HepG2 (cell line): Measurements from ENCODE around the gene TMEM108. TPM values are rescaled to one million over a fixed set of nuclear protein-coding genes. Genes with fewer than 3 reads are reported as not detected.

Source experiments
- ATAC-seq: fragments of 200-7000 bp; cut with Tn5 transposase; 3 replicates; pipeline ENCODE4 v1.9.1; 2020; ENCODE audit warnings: mild to moderate bottlenecking, moderate library complexity
- BruUV-seq: library from RNA; stranded (reverse); fragments of 400-500 nt; replicated peaks from 2 replicates; lab custom pipeline; 2021; lab: Mats Ljungman, UMichigan
- CTCF ChIA-PET: fragments of 300-600 bp; formaldehyde crosslinking; extraction: SDS; loops from one replicate; lab custom pipeline; 2021; ENCODE audit warnings: low total read pairs, inconsistent platforms, low intra/inter-chr PET ratio; lab: Yijun Ruan, JAX
- POLR2A ChIA-PET: fragments of 350-600 bp; sonication (Branson Sonifier 250); formaldehyde crosslinking; loops from one replicate; lab custom pipeline; 2020; ENCODE audit warnings: antibody characterized with exemption, inconsistent platforms; lab: Yijun Ruan, JAX
- DNase-seq: peaks from one replicate; pipeline ENCODE4 v3.0.0-alpha.2; 2015; ENCODE audit warnings: low spot score
- FAIRE-seq: peaks from 3 replicates; lab custom pipeline; 2011; peaks lifted over from hg19 to GRCh38; lab: Jason Lieb, UNC
- H2AFZ ChIP-seq: one replicate; pipeline ENCODE4 v1.6.1; 2011; ENCODE audit warnings: low read length, inconsistent platforms
- H3K27ac ChIP-seq: fragments of 300-600 bp; 3 replicates; pipeline ENCODE4 v1.8.0; 2011; ENCODE audit warnings: mixed run types, mild to moderate bottlenecking, mixed read lengths, low read length, inconsistent platforms; ENCODE audit not compliant: insufficient read depth; ENCODE audit errors: extremely low read length
- H3K27me3 ChIP-seq, 2 experiments: fragments of 200-600 bp in 1 of 2; 2 replicates in 1 of 2; 3 replicates in 1 of 2; pipeline versions ENCODE4 v1.6.0 to v1.8.0; 2011; ENCODE audit warnings: low read length in 2 of 2, mild to moderate bottlenecking in 2 of 2, moderate library complexity in 2 of 2, inconsistent platforms in 1 of 2; ENCODE audit not compliant: insufficient read depth in 2 of 2, control insufficient read depth in 1 of 2
- H3K36me3 ChIP-seq, 2 experiments: fragments of 200-600 bp in 1 of 2; replicated peaks in 1 of 2; 2 replicates in 1 of 2; 3 replicates in 1 of 2; pipeline versions ENCODE4 v1.5.1 to v1.8.0; 2011; ENCODE audit warnings: low read length in 2 of 2, inconsistent platforms in 1 of 2; ENCODE audit not compliant: insufficient read depth in 2 of 2, control insufficient read depth in 1 of 2
- H3K4me1 ChIP-seq: 2 replicates; pipeline ENCODE4 v1.5.1; 2012; ENCODE audit warnings: low read length, inconsistent platforms; ENCODE audit not compliant: insufficient read depth
- H3K4me2 ChIP-seq: 2 replicates; pipeline ENCODE4 v1.6.0; 2011; ENCODE audit warnings: low read depth, low read length, inconsistent platforms
- H3K4me3 ChIP-seq, 3 experiments: fragments of 200-600 bp in 1 of 3; sonication (generic), shearing (Covaris generic) in 1 of 3; replicated peaks in 1 of 3; 2 replicates each; pipeline ENCODE4 v1.5.1; 2011 to 2016; ENCODE audit warnings: low read length in 3 of 3, inconsistent platforms in 2 of 3, low read depth in 2 of 3, mild to moderate bottlenecking in 2 of 3, control low read depth in 1 of 3, mixed read lengths in 1 of 3; ENCODE audit not compliant: insufficient read depth in 1 of 3
- H3K79me2 ChIP-seq: one replicate; pipeline ENCODE4 v1.6.1; 2011; ENCODE audit warnings: low read length, inconsistent platforms; ENCODE audit not compliant: insufficient read depth
- H3K9ac ChIP-seq: 2 replicates; pipeline ENCODE4 v1.6.0; 2011; ENCODE audit warnings: mild to moderate bottlenecking, low read depth, low read length, inconsistent platforms; ENCODE audit not compliant: insufficient read depth
- H3K9me3 ChIP-seq: 2 replicates; pipeline ENCODE4 v1.5.1; 2012; ENCODE audit warnings: mild to moderate bottlenecking, low read length
- H4K20me1 ChIP-seq: 2 replicates; pipeline ENCODE4 v1.6.0; 2011; ENCODE audit warnings: inconsistent platforms, mild to moderate bottlenecking, low read length, moderate library complexity; ENCODE audit not compliant: insufficient read depth
- HDAC1 ChIP-seq: sonication (generic); formaldehyde crosslinking; IDR thresholded peaks from 2 replicates; pipeline ENCODE4 v1.5.1; 2020; ENCODE audit warnings: mild to moderate bottlenecking, missing genetic modification reagents
- NR3C1 ChIP-seq: sonication (generic); formaldehyde crosslinking; IDR thresholded peaks from 2 replicates; pipeline ENCODE4 v1.4.0; 2020; ENCODE audit warnings: missing genetic modification reagents
- PCBP1 ChIP-seq: fragments of 200-400 bp; formaldehyde crosslinking; IDR thresholded peaks from 2 replicates; pipeline ENCODE4 v1.6.1; 2017; ENCODE audit warnings: mild to moderate bottlenecking, low read depth, low read length, borderline replicate concordance
- SALL1 ChIP-seq: sonication (generic); formaldehyde crosslinking; IDR thresholded peaks from 2 replicates; pipeline ENCODE4 v1.8.0; 2022; ENCODE audit warnings: mild to moderate bottlenecking, missing genetic modification reagents
- ZFP37 ChIP-seq: sonication (generic); formaldehyde crosslinking; IDR thresholded peaks from 2 replicates; pipeline ENCODE4 v1.4.0; 2020; ENCODE audit warnings: missing genetic modification reagents, borderline replicate concordance
- ZNF292 ChIP-seq: sonication (generic); formaldehyde crosslinking; IDR thresholded peaks from 2 replicates; pipeline ENCODE4 v1.8.1; 2022; ENCODE audit warnings: mild to moderate bottlenecking, low read depth, missing genetic modification reagents, borderline replicate concordance
- WGBS: methylation state at CpG from one replicate; pipeline ENCODE4 v1.1.6; 2017; ENCODE audit warnings: low lambda C conversion rate; 5-methylcytosine and 5-hydroxymethylcytosine counted together
- in situ Hi-C: cut with HindIII; loops from 2 replicates; pipeline ENCODE4 v1.10.0; 2017; ENCODE audit warnings: low pct_unique_long_range_greater_than_20kb; ENCODE audit not compliant: extremely low pct_ligation_motif_present
- intact Hi-C: fragments of 100-400 bp; cut with micrococcal nuclease; formaldehyde crosslinking; loops from one replicate; pipeline ENCODE4 v1.10.0; 2022; ENCODE audit not compliant: unreplicated experiment
- polyA plus RNA-seq, 8 experiments: library from polyadenylated mRNA; depleted of rRNA in 3 of 8; stranded (reverse) in 7 of 8; unstranded in 1 of 8; fragments of >200 nt; fragmentation: Illumina TruSeq in 4 of 8; extraction: Trizol in 4 of 8; gene quantifications; 2 replicates each; pipeline versions ENCODE4 v1.2.1 to v1.2.3, GENCODE V29; 2011 to 2016; ENCODE audit warnings: low read depth in 4 of 8, missing spikeins in 1 of 8, mixed read lengths in 1 of 8; ENCODE audit not compliant: insufficient read depth in 1 of 8
- total RNA-seq, 5 experiments: library from RNA; depleted of rRNA; stranded (reverse); fragments of >200 nt; fragmentation: Illumina TruSeq; extraction: Trizol; gene quantifications; 2 replicates each; pipeline ENCODE4 v1.2.3, GENCODE V29; 2016; ENCODE audit warnings: low read depth in 1 of 5
- TF ChIP-seq, protein P1 (sequence below): sonication (generic); formaldehyde crosslinking; IDR thresholded peaks from 2 replicates; pipeline ENCODE4 v1.4.0; 2020; ENCODE audit warnings: missing genetic modification reagents, borderline replicate concordance
- TF ChIP-seq, protein P2 (sequence below): IDR thresholded peaks from 2 replicates; pipeline ENCODE4 v1.6.1; 2016; ENCODE audit warnings: low read depth
- TF ChIP-seq, protein P3 (sequence below): sonication (generic); IDR thresholded peaks from 2 replicates; pipeline ENCODE4 v1.6.1; 2016; ENCODE audit warnings: low read depth, borderline replicate concordance
- TF ChIP-seq, protein P4 (sequence below): sonication (generic); formaldehyde crosslinking; IDR thresholded peaks from 2 replicates; pipeline ENCODE4 v1.5.0; 2020; ENCODE audit warnings: mild to moderate bottlenecking, missing genetic modification reagents
- TF ChIP-seq, protein P5 (sequence below): sonication (generic); formaldehyde crosslinking; IDR thresholded peaks from 2 replicates; pipeline ENCODE4 v1.8.1; 2022; ENCODE audit warnings: low read depth, mild to moderate bottlenecking, missing genetic modification reagents

The TMEM108 gene
- total and polyA plus RNA-seq, 2 of the 13 experiments (the other 11 are each of a cell fraction or from before 2014, with no cell fraction given), result not detected

DNA sequence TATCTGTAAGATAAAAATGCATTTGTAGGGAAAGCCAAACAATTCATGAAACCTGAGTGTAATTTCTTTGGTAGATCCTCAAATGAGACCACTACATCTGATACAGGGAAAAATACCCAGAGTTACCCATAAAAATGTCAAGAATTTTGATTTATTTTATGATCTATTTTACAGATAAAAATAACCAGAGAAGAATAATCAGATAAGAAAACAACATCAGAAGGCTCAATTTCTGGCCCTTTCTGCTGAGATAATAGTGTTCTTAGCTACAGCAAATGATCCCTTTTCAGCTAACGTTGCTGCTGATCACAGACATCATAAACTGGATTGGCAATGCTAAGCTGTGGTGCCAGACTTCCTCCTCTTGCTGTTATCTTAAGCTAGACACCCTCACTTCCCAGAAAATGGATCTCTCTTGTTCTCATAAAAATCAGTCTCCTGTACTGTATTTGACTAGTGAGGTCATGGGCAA is 21.3 kb upstream of the TMEM108 start:
- Histone ChIP-seq H3K4me2 (no peak overlapping the region), H3K4me3 (no peak overlapping the region), H3K36me3 (no peaks in the 10 kb centered on the region), H3K4me1 (no peaks in the 10 kb centered on the region), H3K27ac (no peak overlapping the region), H4K20me1 (no peaks in the 10 kb centered on the region), H3K9me3 (no peaks in the 10 kb centered on the region; the same call in 1 of the 2 replicates), H3K79me2 (no peaks in the 10 kb centered on the region), H2AFZ (no peak overlapping the region), H3K9ac (no peak overlapping the region), H3K27me3 (peaks cover 0 to 2% of the 10 kb centered on the region in 2 experiments; a peak in 2 of 5 replicates)
- no TSS peak for BruUV-seq
- CTCF ChIA-PET, result no interaction called here
- in situ Hi-C loops, result no loop called here
- POLR2A ChIA-PET, result no interaction called here
- FAIRE-seq, result no peak
- no peak for DNase-seq
- ATAC-seq, result no peak
- 0% methylated on average over 1 of the region's 1 CpG for WGBS
- intact Hi-C loops, result no loop called here
- TF ChIP-seq, protein P1, sequence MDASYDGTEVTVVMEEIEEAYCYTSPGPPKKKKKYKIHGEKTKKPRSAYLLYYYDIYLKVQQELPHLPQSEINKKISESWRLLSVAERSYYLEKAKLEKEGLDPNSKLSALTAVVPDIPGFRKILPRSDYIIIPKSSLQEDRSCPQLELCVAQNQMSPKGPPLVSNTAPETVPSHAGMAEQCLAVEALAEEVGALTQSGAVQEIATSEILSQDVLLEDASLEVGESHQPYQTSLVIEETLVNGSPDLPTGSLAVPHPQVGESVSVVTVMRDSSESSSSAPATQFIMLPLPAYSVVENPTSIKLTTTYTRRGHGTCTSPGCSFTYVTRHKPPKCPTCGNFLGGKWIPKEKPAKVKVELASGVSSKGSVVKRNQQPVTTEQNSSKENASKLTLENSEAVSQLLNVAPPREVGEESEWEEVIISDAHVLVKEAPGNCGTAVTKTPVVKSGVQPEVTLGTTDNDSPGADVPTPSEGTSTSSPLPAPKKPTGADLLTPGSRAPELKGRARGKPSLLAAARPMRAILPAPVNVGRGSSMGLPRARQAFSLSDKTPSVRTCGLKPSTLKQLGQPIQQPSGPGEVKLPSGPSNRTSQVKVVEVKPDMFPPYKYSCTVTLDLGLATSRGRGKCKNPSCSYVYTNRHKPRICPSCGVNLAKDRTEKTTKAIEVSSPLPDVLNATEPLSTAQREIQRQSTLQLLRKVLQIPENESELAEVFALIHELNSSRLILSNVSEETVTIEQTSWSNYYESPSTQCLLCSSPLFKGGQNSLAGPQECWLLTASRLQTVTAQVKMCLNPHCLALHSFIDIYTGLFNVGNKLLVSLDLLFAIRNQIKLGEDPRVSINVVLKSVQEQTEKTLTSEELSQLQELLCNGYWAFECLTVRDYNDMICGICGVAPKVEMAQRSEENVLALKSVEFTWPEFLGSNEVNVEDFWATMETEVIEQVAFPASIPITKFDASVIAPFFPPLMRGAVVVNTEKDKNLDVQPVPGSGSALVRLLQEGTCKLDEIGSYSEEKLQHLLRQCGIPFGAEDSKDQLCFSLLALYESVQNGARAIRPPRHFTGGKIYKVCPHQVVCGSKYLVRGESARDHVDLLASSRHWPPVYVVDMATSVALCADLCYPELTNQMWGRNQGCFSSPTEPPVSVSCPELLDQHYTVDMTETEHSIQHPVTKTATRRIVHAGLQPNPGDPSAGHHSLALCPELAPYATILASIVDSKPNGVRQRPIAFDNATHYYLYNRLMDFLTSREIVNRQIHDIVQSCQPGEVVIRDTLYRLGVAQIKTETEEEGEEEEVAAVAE (CRISPR knock-in tag), result no peak
- TF ChIP-seq HDAC1 (CRISPR knock-in tag) (no peak), ZNF292 (CRISPR knock-in tag) (no peak), NR3C1 (CRISPR knock-in tag) (no peak), PCBP1 (no peak), ZFP37 (no peak), SALL1 (no peak)
- TF ChIP-seq, protein P2, sequence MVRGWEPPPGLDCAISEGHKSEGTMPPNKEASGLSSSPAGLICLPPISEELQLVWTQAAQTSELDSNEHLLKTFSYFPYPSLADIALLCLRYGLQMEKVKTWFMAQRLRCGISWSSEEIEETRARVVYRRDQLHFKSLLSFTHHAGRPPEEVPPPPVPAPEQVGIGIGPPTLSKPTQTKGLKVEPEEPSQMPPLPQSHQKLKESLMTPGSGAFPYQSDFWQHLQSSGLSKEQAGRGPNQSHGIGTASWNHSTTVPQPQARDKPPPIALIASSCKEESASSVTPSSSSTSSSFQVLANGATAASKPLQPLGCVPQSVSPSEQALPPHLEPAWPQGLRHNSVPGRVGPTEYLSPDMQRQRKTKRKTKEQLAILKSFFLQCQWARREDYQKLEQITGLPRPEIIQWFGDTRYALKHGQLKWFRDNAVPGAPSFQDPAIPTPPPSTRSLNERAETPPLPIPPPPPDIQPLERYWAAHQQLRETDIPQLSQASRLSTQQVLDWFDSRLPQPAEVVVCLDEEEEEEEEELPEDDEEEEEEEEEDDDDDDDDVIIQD, result no peak
- TF ChIP-seq, protein P3, sequence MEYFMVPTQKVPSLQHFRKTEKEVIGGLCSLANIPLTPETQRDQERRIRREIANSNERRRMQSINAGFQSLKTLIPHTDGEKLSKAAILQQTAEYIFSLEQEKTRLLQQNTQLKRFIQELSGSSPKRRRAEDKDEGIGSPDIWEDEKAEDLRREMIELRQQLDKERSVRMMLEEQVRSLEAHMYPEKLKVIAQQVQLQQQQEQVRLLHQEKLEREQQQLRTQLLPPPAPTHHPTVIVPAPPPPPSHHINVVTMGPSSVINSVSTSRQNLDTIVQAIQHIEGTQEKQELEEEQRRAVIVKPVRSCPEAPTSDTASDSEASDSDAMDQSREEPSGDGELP, result no peak
- TF ChIP-seq, protein P4, sequence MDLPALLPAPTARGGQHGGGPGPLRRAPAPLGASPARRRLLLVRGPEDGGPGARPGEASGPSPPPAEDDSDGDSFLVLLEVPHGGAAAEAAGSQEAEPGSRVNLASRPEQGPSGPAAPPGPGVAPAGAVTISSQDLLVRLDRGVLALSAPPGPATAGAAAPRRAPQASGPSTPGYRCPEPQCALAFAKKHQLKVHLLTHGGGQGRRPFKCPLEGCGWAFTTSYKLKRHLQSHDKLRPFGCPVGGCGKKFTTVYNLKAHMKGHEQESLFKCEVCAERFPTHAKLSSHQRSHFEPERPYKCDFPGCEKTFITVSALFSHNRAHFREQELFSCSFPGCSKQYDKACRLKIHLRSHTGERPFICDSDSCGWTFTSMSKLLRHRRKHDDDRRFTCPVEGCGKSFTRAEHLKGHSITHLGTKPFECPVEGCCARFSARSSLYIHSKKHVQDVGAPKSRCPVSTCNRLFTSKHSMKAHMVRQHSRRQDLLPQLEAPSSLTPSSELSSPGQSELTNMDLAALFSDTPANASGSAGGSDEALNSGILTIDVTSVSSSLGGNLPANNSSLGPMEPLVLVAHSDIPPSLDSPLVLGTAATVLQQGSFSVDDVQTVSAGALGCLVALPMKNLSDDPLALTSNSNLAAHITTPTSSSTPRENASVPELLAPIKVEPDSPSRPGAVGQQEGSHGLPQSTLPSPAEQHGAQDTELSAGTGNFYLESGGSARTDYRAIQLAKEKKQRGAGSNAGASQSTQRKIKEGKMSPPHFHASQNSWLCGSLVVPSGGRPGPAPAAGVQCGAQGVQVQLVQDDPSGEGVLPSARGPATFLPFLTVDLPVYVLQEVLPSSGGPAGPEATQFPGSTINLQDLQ, result no peak
- TF ChIP-seq, protein P5, sequence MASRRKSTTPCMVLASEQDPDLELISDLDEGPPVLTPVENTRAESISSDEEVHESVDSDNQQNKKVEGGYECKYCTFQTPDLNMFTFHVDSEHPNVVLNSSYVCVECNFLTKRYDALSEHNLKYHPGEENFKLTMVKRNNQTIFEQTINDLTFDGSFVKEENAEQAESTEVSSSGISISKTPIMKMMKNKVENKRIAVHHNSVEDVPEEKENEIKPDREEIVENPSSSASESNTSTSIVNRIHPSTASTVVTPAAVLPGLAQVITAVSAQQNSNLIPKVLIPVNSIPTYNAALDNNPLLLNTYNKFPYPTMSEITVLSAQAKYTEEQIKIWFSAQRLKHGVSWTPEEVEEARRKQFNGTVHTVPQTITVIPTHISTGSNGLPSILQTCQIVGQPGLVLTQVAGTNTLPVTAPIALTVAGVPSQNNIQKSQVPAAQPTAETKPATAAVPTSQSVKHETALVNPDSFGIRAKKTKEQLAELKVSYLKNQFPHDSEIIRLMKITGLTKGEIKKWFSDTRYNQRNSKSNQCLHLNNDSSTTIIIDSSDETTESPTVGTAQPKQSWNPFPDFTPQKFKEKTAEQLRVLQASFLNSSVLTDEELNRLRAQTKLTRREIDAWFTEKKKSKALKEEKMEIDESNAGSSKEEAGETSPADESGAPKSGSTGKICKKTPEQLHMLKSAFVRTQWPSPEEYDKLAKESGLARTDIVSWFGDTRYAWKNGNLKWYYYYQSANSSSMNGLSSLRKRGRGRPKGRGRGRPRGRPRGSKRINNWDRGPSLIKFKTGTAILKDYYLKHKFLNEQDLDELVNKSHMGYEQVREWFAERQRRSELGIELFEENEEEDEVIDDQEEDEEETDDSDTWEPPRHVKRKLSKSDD (CRISPR knock-in tag), result no peak
